Stimulated activated CD4-positive, alpha-beta T cell treated with anti-CD3 and anti-CD28 coated beads, Interleukin-1b, Interleukin-23, amount 100 ng/mL, for 48 hours (primary cell): Measurements from ENCODE around the gene GPR37.

Source experiments
- DNase-seq: peaks from one replicate; pipeline ENCODE4 v3.0.0-alpha.2; 2020

The GPR37 gene

DNA sequence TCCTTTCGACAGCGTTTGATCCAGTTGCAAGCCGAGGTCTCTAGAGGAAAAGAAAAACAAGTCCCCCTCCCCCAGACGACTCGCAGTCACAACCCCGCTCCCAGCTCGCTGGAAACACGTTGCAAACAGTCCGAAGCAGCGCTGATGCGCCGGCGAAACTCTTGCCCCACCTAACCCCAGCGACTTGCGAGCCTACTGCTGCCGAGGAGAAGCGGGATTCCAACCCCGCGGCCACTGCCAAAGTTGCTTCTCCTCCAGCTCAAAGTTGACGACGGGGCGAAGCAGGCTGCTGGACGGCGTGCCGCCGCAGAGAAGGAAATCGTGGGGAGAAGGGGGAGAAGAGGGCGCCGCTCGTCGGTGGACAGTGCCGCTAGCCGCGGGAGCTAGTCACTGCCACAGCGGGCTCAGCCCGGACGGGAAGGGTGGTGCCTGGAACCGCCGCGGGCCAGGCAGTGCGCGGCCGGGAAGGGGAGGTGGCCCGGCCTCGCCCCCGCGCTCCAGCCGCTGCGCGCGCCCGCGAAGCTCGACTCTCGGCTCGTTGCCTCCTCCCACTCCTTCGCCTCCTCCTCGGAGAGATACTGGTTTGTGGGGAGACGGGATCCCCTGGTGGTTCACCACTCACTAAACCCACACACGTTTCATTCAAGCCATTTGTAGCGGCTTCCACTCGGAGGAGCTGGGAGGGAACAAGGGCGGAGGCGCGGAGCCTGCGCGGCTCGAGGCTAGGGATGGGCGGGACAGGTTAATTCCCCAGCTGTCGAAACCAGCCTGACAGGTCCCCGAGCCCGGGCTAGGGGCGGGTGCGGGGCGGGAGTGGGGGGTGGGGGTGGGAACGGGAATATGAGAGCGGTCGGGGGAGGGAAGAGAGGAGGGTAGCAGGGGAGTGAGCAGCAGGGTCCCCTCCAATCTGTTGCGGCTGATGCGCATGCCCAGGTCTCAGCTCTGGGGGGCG is at the start of gene GPR37:
Gene GPR37 (minus strand): TSS at position 392 of the 952 bp plus-strand sequence. CDS start 816 bp downstream, outside the sequence.
- DNase-seq = peak; percentile 31

DNA sequence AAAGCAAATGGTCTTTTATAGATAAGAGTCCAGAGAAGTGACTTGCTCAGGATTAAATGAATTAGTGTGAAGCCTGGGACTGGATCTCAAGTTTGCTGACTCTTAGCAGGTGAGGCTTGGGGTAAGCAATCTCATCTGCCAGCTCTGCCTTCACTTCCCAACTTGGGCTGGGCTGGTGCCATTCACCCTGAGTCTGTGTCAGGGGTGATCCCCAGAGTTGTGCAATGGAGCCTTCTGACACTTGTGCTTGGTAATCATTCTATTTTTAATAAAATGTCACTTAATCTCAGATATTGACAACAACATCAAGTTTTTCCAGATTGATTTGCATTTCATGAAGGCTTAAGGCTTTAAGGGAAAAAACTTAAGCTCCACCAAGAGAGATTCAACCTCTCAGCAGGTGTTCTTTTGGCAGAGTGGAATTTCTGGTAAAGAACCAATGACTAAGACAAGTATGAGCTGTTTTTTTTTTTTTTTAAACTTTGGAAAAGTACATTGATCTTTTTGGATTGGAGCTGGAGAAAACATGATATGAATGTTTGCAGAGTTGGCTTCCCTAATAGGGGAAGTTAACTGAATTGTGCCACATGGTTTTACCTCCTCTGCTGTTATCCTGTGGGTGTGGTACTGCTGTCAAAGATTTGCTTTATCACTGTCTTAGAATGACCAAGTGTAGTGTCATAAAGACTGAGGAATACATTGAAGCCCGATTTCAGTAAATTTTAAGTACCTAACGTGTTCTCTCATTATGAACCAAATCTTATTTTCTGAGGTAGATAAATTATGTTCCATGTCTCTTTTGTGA is 48.6 kb upstream of the GPR37 start:
- DNase-seq = no peak

GRCh38 chr7:124812764-124813163 is 47.2 kb upstream of the GPR37 start:
- DNase-seq = no peak

DNA sequence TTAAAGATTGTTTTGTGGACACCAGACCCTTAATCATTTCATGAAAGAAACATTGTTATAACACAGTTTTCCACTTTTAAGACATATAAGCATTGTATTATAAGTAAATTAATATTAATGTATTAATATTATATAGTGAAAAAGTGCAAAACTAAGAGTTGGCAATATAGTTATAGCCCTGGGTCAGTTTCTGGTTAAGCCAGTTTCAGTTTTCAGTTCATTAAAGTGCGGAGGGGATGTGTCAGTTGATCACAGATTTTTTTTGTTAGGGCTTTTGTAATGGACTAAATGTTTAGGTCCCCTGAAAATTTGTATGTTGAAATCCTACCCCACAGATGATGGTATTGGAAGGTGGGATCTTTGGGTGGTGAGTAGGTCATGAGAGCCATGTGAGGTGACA is 45.7 kb upstream of the GPR37 start:
- no peak for DNase-seq

DNA sequence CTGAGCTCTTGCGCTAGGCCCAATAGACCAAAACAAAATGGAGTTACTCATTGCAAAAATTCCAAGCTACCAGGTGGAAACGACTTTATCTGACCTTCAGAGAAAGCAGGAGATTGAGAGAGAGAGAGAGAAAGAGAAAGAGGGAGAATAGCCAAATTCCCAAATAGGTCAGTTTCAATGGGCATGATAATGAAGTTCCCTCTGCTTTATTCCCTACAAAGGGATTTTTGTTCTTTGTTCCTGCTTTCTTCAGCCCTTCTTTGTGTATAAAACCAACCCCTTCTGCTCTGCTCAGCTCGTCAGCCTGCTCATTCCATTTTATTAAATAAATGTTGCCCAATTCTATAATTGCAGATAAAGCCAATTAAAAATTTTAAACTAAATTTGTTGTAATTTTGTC is 45.0 kb upstream of the GPR37 start:
- DNase-seq = no peak

DNA sequence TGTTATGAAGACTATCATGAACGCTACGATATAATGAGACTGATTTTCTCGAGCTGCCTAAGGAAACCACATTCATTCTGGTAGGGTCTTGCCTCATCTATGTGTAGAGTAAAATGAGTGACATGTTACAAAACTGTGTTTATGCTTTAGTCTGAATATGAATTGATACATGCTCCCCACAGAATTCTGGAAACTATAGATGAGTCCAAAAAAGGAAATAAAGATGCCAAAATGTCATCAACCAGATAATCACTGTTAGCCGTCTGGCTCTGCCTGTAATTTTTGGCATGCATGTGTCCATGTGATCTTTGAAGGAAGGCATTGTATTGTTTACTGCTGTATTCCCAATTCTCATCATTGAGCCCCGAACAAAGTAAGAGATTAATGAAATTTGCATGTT is 42.6 kb upstream of the GPR37 start:
- DNase-seq = no peak

- no peak for DNase-seq
Measured at GRCh38 chr7:124801330-124801895, 35.8 kb upstream of the GPR37 start.

- no peak for DNase-seq
Measured at GRCh38 chr7:124800386-124800785, 34.8 kb upstream of the GPR37 start.

- DNase-seq = no peak
Measured at GRCh38 chr7:124799448-124799847, 33.9 kb upstream of the GPR37 start.

- DNase-seq = no peak
Measured at GRCh38 chr7:124796771-124797170, 31.2 kb upstream of the GPR37 start.

DNA sequence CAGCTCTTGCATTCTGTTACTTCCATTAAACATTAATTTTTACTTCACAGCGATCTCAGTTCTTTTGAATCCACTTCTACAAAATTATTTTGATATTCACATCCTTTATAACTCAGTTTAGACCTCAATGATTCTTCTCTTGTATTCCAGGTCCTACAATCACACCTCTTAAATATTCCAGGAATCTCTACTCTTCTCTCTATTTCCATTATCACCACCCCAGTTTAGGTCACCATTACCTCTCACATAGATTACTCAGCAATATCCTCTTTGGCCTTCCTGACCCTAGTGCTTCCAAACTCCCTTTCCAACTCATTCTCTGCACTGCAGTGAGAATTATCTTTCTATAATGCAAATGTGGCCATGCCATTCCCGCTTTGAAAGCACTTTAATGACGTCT is 27.1 kb upstream of the GPR37 start:
- no peak for DNase-seq

GRCh38 chr7:124792002-124792401 is 26.4 kb upstream of the GPR37 start:
- no peak for DNase-seq

GRCh38 chr7:124791426-124791825 is 25.8 kb upstream of the GPR37 start:
- no peak for DNase-seq

DNA sequence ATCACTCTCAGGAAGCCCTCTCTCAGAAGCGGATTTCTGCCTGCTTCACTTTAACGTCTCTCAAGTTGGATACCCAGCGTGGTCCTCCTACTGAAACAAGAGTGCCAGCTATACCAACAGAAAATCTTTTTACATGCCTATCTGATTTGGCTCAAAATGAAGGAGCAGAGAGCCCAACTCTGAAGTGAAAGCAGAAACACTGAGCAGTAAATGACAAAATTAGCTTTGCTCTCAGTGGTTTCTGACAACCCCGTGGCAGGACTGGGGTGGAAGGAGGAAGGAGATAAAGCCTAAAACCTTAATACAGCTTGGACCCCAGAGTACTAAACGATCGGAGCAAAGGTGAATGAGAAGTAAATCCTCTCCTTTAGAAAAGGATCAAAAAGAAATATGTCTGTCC is 25.1 kb upstream of the GPR37 start:
- DNase-seq = no peak

- no peak for DNase-seq
Measured at GRCh38 chr7:124785994-124786393, 20.4 kb upstream of the GPR37 start.

DNA sequence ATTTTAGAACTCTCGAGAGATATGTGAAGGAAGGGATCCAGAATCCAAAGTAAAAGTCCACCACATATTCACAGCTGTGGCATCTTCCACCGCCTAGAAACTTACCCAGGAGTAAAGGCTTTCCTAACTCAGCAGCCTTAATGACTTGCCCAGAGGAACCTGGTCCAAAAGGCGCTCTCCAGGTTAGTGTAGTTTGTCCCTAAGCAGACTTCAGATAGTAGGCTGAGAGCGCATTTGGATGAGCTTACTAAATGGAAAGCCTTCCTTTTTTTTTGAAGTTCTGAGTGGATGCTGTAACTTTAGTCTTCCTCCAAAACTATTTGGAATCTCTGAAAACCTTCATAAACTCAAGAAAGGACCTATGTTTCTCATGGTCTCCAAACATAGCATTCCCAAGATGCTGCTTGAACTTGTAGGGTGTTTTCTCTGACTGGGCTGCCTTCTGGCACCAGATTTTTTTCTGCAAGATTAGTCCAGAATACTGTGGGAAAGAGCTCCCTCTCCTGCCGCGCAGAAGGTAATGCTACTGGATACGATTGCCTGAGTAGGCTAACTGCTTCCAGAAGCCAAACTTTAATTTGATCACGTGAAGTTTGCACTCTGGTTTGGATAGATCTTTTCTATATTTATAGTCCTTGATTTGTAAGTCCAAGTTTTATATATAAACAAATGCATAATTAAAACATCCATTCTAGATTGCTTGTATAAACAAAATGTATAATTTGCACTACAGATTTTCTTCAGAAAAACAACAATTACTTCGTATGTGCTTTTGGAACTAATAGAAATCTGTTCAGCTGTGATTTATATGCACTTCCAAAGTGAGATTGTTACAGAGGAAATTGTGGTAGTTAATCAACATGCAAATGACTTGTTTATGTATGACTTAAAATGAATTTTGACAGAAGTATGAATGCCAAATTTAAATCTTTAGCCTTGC is 19.6 kb upstream of the GPR37 start:
- peak; percentile 7 for DNase-seq

GRCh38 chr7:124783271-124783670 is 17.7 kb upstream of the GPR37 start:
- no peak for DNase-seq

DNA sequence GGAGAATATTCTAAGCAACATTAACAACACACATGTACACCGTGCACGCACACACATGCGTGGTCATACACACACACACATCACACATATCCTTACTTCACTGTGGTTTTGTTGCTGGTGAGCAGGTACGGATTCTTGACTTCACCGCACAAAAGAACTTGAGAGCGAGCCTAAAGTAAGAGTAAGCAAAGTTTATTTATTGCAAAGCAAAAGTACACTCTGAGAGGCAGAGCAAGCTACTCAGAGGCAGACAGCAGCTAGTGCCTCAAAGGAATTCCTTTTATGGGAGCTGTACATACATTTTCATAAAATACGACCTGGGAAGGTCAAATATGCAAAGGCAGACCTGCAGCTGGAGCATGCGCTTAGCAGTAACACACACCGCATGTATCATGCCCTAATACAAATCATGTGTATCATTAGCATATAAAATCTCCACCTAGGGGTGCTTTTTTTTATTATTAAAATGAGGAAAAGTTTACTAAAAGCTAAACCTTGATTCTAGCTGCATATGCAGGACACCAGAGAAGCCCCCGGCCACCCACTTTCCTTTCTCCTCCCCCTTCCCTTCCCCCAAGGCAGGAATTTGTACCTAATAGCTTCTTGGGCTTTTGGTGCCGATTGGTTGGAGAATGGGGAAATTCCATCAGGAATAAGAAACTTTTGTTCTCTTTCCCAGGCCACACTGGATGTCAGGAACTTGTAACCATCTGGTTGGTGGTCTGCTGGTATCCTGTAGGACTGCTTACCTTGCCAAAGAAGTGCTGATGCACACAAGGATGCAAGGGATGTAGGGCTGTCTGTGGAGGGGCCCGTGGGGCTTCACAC is 16.5 kb upstream of the GPR37 start:
- DNase-seq = no peak

GRCh38 chr7:124781418-124781817 is 15.8 kb upstream of the GPR37 start:
- no peak for DNase-seq

GRCh38 chr7:124780608-124781007 is 15.0 kb upstream of the GPR37 start:
- no peak for DNase-seq

DNA sequence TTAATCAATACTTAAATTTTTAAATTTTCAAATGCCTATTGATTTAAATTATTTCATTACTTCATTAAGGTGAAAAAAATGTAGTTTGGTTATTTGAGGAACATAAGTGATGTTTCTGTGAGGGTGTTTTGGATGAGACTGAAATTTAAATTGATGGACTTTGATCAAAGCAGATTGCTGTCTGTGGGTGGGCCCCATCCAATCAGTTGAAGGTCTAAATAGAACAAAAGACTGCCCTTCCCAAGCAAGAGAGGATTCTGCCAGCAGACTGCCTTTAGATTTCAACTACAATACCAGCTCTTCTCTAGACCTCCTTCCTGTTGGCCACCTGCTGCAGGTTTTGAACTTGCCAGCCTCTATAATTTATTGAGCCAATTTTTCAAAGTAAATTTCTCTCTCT is 14.5 kb upstream of the GPR37 start:
- no peak for DNase-seq

DNA sequence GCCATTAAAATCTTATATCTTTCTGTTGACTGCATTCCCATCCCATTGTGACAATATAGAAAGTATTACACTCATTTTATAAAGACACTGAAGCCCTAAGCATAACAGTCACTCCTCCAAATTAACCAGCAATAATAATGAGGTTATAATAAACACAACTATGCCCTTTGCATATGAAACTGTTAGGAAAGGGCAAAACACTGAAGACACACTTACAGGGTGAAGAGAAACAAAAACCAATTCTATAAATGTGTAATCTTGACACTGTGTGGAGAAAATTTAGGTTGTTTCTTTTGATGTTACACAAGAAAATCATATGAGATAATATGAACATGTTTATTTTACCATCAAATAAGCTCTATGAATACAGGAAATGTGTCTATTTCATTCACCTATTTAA is 14.0 kb upstream of the GPR37 start:
- DNase-seq = no peak
